ENCODE measurements around the gene B3GAT3. TPM values are rescaled to one million over a fixed set of nuclear protein-coding genes. Genes with fewer than 3 reads are reported as not detected.
A peak's percentile ranks its signal among the peaks of the same experiment; 100 is the strongest.

B3GAT3 gene
- total and polyA plus RNA-seq, 3 donors from 2014 or later: 36.6 to 69.2 (median 66.4) TPM

GRCh38 chr11:62666259-62666926, 44.6 kb upstream of the B3GAT3 start:
- Histone ChIP-seq H3K4me1 (peaks cover 17% of the 10 kb centered on the region), H3K27ac (peak overlapping the region; percentile 81 to 86), H3K36me3 (ENCODE audit: low read depth, missing control alignments) (no peaks in the 10 kb centered on the region), H3K4me3 (peak overlapping the region; percentile 80 to 83), H3K9me3 (no peaks in the 10 kb centered on the region), H3K27me3 (no peaks in the 10 kb centered on the region)
- TF ChIP-seq CTCF (IDR thresholded peaks at IDR 0.05): no peak
- no peak for TF ChIP-seq POLR2A (IDR thresholded peaks at IDR 0.05)
- intact Hi-C loops (cut with DNase I; ENCODE audit: low total_unique reads): no loop called here
- DNase-seq: no peak
- 54 to 56% methylated on average over 13 to 16 of the region's 16 CpGs for WGBS, 2 donors

- peaks cover 17% of the 10 kb centered on the region for H3K4me1 ChIP-seq
Measured at GRCh38 chr11:62665599-62666258, 43.9 kb upstream of the B3GAT3 start.

GRCh38 chr11:62665075-62665598, 43.4 kb upstream of the B3GAT3 start, which contains the start of the genes C11orf98 and CSKMT:
C11orf98 (minus strand) TSS chr11:62665210; CDS start chr11:62665169, 41 bp downstream.
CSKMT (plus strand) TSS chr11:62665312; CDS start chr11:62665880, 568 bp downstream.
- no peaks in the 10 kb centered on the region for H3K9me3 ChIP-seq
- TF ChIP-seq CTCF (IDR thresholded peaks at IDR 0.05): no peak
- TF ChIP-seq POLR2A (IDR thresholded peaks at IDR 0.05): peak; percentile 81
- no peaks in the 10 kb centered on the region for H3K36me3 ChIP-seq (ENCODE audit: low read depth, missing control alignments)
- H3K4me1 ChIP-seq: peaks cover 17% of the 10 kb centered on the region
- no peaks in the 10 kb centered on the region for H3K27me3 ChIP-seq
- peak within 1 kb of the TSS; percentile 81 to 86 for H3K27ac ChIP-seq
- intact Hi-C loops (cut with DNase I; ENCODE audit: low total_unique reads): no loop called here
- peak within 1 kb of the TSS; percentile 80 to 83 for H3K4me3 ChIP-seq
- peak; percentile 97 for DNase-seq
- WGBS, 2 donors: 0% methylated on average over 5 to 38 of the region's 47 CpGs

More at GRCh38 chr11:62665599-62666258, 43.9 kb upstream of the B3GAT3 start:
- peak; percentile 48 for DNase-seq
- TF ChIP-seq CTCF (IDR thresholded peaks at IDR 0.05) (no peak), POLR2A (IDR thresholded peaks at IDR 0.05) (no peak)
- H3K4me3 ChIP-seq: peak overlapping the region; percentile 80 to 83
- intact Hi-C loops (cut with DNase I; ENCODE audit: low total_unique reads): no loop called here
- H3K9me3 ChIP-seq: no peaks in the 10 kb centered on the region
- peak overlapping the region; percentile 81 to 86 for H3K27ac ChIP-seq
- 2 to 3% methylated on average over 31 to 39 of the region's 39 CpGs for WGBS, 2 donors
- no peaks in the 10 kb centered on the region for H3K27me3 ChIP-seq
- H3K36me3 ChIP-seq (ENCODE audit: low read depth, missing control alignments): no peaks in the 10 kb centered on the region

- no peaks in the 10 kb centered on the region for H3K9me3 ChIP-seq
- H3K36me3 ChIP-seq (ENCODE audit: low read depth, missing control alignments): no peaks in the 10 kb centered on the region
- intact Hi-C loops (cut with DNase I; ENCODE audit: low total_unique reads): no loop called here
- H3K4me1 ChIP-seq: peaks cover 17% of the 10 kb centered on the region
- peak; percentile 50 for DNase-seq
- 3 to 4% methylated on average over 25 to 27 of the region's 36 CpGs for WGBS, 2 donors
- peak overlapping the region; percentile 81 to 86 for H3K27ac ChIP-seq
- H3K4me3 ChIP-seq: peak overlapping the region; percentile 80 to 83
- no peaks in the 10 kb centered on the region for H3K27me3 ChIP-seq
- TF ChIP-seq CTCF (IDR thresholded peaks at IDR 0.05) (no peak), POLR2A (IDR thresholded peaks at IDR 0.05) (no peak)
Measured at GRCh38 chr11:62664405-62665074, 42.8 kb upstream of the B3GAT3 start.
